IMR-90 (cell line): Measurements from ENCODE around the gene NUP210.

ENCODE experiments used
- CHD1 ChIP-seq: IDR thresholded peaks from 2 replicates; pipeline ENCODE4 v1.6.1; 2012; ENCODE audit warnings: low read depth, low read length, improper control_type of control experiment
- CTCF ChIP-seq: conservative IDR thresholded peaks from 2 replicates; pipeline ENCODE4 v1.5.1; 2012; ENCODE audit warnings: mild to moderate bottlenecking, low read depth, low read length, improper control_type of control experiment
- FOS ChIP-seq: fragments of 150-350 bp; IDR thresholded peaks from 2 replicates; pipeline ENCODE4 v1.6.1; 2016; ENCODE audit warnings: low read depth, low read length
- MAFK ChIP-seq: IDR thresholded peaks from 2 replicates; pipeline ENCODE4 v1.6.1; 2012; ENCODE audit warnings: low read depth, low read length, improper control_type of control experiment
- POLR2A ChIP-seq: IDR thresholded peaks from 2 replicates; pipeline ENCODE4 v1.6.1; 2012; ENCODE audit warnings: mild to moderate bottlenecking, low read depth, low read length
- RAD21 ChIP-seq: IDR thresholded peaks from 2 replicates; pipeline ENCODE4 v1.6.1; 2012; ENCODE audit warnings: low read length, improper control_type of control experiment
- RFX5 ChIP-seq: IDR thresholded peaks from 2 replicates; pipeline ENCODE4 v1.8.0; 2012; ENCODE audit warnings: low read depth, mild to moderate bottlenecking, low read length, moderate library complexity
- TF ChIP-seq, protein P1 (sequence below): fragments of 150-350 bp; IDR thresholded peaks from 2 replicates; pipeline ENCODE4 v1.6.1; 2016; ENCODE audit warnings: low read depth, mild to moderate bottlenecking, low read length, moderate library complexity, borderline replicate concordance

DNA sequence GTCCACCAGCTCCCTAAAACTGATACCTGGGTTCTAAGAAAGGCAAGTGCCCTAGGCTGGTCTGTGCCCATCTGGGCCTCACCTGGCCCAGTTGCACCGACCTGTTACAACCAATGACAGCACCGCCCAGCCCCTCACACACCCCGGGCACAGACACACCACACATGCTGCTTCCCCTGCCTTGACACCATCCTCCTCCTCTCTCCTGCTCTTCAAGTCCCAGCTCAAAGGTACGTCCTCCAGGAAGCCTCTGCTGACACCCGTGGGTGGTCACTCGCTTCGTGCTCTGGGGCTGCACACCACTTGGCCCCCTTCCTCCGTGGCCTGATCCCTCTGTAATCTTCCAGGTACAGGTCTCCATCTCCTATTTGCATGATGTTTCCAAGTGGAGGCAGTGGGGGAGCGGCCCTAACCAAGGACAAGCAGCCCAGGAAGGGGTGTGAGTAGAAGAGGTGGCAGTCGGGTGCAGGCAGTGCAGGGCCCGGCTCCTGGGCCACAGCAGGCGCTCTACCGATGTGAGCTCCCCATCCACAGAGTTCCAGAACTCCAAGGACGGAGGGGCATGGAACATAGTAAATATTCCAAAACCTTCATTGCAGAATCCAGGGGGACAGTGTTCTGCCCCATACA, 144.6 kb downstream of the NUP210 start:
- TF ChIP-seq CTCF (no peak), CHD1 (no peak), FOS (no peak), POLR2A (no peak), RAD21 (no peak), RFX5 (no peak), MAFK (no peak)
- TF ChIP-seq, protein P1, sequence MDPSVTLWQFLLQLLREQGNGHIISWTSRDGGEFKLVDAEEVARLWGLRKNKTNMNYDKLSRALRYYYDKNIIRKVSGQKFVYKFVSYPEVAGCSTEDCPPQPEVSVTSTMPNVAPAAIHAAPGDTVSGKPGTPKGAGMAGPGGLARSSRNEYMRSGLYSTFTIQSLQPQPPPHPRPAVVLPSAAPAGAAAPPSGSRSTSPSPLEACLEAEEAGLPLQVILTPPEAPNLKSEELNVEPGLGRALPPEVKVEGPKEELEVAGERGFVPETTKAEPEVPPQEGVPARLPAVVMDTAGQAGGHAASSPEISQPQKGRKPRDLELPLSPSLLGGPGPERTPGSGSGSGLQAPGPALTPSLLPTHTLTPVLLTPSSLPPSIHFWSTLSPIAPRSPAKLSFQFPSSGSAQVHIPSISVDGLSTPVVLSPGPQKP, result no peak
